RCC 7860 (cell line): ENCODE results near the gene CD109.
"Not testable (repeated sequence)": the region's sequence is repeated elsewhere in the genome, so short reads cannot be mapped to it uniquely, and the experiment has no call there.

Experiments used
- DNase-seq: peaks from one replicate; pipeline ENCODE4 v3.0.0-alpha.2; 2015; ENCODE audit warnings: low spot score
- FAIRE-seq: peaks from 2 replicates; lab custom pipeline; 2012; peaks lifted over from hg19 to GRCh38; lab: Jason Lieb, UNC

Gene CD109

DNA sequence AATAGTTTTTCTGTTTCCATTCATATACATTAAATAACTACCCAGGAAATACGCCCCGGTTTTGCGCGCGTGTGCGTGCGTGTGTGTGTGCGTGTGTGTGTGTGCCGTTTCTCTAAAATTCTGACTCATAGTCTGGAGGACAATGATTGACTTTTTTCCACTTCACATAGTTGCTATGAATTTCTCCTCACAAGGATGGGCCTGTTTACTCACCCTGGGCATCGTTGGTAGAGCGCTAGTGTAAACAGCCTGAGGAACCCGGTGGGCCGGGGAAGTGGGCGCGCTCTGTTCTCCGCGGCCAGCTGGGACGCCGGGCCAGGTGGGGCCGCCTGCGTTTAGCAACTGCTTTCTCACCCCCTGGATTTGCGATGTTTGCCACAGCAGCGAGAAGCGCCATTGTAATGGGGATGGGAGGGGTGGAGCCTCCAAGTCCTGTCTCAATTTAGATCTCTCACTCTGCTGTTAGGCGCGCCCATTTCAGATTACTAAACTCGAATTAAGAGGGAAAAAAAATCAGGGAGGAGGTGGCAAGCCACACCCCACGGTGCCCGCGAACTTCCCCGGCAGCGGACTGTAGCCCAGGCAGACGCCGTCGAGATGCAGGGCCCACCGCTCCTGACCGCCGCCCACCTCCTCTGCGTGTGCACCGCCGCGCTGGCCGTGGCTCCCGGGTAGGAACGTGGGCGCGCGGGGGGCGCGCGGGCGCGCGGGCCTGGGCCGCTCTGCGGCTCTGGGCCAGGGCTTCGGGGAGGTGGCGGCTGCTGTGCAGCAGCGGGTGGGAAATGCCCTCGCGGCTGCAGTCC, at the start of gene CD109:
Gene CD109, plus strand, starts transcription at position 585 of the 803 bp plus-strand sequence. Its CDS starts 13 bp downstream, at position 598.
- peak; percentile 75 for DNase-seq
- peak; percentile 66 for FAIRE-seq

- FAIRE-seq, result no peak
- no peak for DNase-seq
Observed at GRCh38 chr6:73648166-73648565, 47.8 kb upstream of the CD109 start.

GRCh38 chr6:73649783-73650182, 46.2 kb upstream of the CD109 start:
- no peak for FAIRE-seq
- DNase-seq, result no peak

DNA sequence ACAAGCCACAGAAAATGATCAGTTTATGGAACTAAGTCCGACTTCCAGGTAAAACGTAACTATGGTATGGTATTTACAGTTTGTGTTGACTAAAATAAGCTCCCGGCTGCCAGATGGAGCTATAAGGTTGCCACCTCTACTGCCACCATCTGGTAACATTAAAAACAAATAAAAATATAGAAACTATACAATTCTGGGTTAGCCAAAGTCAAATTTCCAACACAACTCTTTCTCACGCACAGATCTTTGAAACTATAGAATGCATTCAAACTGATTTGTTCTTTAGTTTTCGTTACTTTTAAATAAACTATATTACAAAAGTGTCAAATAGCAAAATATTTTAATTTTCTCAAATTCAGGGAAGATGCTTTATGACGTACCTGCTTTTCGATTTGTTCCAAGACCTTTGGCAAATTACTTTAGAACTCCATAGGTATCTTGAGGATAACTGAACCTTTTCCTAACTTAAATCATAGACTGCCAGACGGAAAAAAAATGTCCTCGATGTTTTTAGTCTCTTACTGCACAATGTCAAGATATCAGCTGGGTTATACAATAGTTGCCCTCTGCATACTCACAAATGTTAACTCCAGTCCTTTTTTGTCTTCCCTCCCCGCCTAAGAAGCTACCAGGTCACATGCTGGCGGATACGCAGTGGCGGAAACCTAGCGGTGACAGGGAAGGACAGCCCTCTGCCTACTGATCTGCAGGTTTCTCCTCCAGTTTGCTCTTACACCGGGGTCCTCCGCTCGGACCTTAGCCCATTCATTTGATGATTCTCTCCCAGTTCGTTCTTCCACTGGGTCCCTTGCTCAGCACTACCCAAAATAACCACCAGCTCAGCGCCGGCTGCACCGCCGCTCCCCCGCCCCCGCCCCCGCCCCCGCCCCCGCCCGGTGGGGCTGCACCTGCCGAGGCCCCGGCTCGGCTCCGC, 43.1 kb upstream of the CD109 start:
- DNase-seq (peak; percentile 37), FAIRE-seq (peak; percentile 18)

DNA sequence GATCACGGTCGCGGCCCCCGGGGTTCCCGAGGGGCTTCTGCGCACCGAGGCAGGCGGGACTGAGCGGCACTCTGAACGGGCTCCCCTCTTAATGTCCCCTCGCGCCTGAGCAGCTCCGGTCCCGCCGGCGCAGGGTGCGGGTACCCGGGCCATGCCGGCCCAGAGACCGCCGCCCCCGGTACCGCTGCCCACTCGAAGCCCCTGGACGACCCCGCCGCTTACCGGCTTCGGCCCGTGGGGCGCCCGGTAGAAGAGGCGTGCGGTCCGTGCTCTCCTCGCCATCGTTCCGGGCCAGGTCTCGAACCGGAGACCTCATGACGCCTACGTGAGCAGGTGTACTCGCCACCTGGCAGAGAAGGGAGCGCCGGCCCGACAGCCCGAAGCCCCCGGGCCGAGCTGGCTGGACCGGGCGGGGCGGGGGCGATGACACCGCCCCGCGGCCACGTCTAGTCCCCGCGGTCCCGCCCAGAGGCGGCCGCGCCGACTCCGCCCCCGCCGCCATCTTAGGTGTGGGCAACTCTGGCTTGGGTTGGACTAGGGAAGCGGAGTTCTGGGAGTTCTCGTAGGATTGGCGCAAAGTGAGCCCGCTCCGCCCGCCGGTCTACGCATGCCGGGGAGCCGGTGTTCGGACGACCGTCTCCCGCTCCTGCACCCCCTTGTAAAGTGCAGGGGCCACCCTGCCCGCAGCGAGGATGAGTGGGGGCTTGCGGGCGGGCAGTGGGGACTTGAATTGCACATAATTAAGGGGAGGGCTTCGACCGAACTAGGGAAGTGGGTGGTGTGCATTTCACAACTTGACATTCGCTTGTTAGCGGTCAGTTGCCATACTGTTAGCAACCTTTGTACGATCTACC, 42.2 kb upstream of the CD109 start, which contains the start of gene SLC17A5:
Gene SLC17A5, minus strand, starts transcription at position 422 of the 854 bp plus-strand sequence. Its CDS starts 106 bp downstream, at position 316.
- FAIRE-seq (no peak), DNase-seq (peak; percentile 74)

DNA sequence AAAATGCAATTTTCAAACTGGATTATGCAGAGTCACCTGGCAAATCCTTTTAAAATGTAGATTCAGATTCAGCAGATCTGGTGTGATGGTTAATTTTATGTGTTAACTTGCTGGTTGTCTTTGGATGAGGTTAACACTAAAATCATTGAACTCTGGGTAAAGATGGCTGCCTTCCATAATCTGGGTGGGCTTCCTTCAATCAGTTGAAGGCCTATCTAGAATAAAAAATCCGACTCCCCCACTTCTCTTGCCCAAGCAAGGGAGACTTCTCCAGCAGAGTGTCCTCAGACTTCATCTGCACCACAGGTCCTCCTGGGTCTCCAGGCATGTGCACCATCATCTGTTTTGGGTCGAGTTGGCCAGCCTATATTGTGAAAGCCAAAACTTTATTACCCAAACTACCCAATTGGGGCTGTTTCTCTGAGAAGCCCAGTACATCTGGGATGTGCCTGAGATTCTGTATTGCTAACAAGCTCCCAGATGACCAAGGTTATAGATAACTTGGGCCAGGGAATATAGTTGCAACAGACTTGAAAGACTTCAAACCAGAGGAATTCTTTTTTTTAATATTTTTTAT, 40.6 kb upstream of the CD109 start:
- FAIRE-seq (no peak), DNase-seq (no peak)

DNA sequence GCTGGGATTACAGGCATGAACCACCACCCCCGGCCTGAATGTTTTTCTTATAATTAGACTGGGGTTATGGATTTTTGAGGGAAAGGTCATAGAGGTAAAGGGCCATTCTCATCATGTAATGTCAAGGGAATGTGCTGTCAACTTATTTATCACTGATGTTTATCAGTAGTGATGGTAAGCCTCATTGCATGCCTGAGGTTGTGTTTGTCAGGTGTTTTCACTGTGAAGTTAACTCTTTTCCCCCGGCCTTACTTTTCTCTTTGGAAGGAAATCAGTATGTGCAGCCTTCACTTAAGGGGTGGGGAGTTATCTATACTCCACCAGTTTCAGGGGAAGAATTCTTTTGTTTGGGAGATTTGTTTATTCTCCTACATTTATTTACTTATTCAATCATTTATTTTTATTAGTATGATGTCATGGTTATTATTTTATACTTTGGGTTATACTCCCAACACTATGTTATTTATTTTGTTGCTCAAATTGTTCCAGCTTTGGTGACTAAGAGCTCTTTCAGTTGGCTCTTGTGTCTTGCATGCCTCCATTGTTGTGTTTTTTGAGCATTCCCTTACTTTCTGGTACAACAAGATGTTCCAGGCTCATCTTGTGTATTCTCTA, 39.4 kb upstream of the CD109 start:
- FAIRE-seq, result no peak
- DNase-seq, result no peak

- no peak for FAIRE-seq
- DNase-seq, result no peak
Observed at GRCh38 chr6:73657201-73657600, 38.8 kb upstream of the CD109 start.

- FAIRE-seq (no peak), DNase-seq (no peak)
Observed at GRCh38 chr6:73664701-73665100, 31.3 kb upstream of the CD109 start.

DNA sequence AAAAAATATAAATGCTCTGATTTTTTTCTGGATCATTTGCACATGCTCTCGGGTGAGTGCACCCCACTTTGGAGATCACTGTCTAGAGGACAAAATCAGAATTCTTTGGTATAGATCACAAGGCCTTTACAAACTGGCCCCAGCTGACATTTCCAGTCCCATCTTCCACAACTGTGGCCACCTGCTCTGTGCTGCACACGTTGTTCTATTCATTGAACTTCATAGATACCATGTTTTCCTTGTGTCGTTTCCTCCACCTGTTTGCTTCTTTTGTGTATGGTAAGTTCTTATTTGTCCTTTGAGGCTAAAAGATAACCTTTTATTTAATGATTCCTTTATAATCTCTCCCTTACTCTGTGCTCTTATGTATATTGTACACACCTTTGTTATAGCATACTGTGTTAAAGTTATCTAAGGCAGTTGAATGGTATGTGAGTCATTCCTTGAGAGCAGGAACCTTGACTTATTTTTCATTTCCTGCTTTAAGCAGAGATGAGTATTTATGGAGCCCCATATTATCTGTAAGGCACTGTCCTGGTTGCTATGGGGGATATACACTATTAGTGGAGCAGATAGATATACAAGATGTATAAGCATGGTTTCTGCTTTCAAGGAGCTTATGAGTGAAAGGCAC, 30.2 kb upstream of the CD109 start:
- peak; percentile 40 for FAIRE-seq

GRCh38 chr6:73666393-73666792, 29.6 kb upstream of the CD109 start:
- no peak for DNase-seq
- FAIRE-seq, result no peak

More for the DNA sequence above, 30.2 kb upstream of the CD109 start:
- DNase-seq, result peak; percentile 39

GRCh38 chr6:73667798-73668197, 28.2 kb upstream of the CD109 start:
- DNase-seq (no peak), FAIRE-seq (no peak)

DNA sequence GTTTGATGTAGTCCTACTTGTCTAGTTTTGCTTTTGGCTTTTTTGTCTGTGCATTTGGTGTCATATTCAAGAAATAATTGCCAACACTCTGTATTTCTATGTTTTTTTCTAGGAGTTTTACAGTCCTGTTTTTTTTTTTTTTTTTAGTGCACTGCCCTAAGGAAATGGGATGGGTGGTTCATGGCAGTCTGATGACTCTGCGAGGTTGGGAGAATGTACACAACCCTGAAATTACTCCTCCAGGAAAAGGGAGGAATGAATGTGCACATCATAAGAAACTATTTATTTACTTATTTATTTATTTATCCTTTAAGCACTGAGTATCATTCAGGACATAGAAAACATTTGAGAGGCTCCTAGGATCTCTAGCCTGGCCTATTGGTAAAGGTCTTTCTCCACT, 27.0 kb upstream of the CD109 start:
- FAIRE-seq, result no peak
- DNase-seq, result no peak

DNA sequence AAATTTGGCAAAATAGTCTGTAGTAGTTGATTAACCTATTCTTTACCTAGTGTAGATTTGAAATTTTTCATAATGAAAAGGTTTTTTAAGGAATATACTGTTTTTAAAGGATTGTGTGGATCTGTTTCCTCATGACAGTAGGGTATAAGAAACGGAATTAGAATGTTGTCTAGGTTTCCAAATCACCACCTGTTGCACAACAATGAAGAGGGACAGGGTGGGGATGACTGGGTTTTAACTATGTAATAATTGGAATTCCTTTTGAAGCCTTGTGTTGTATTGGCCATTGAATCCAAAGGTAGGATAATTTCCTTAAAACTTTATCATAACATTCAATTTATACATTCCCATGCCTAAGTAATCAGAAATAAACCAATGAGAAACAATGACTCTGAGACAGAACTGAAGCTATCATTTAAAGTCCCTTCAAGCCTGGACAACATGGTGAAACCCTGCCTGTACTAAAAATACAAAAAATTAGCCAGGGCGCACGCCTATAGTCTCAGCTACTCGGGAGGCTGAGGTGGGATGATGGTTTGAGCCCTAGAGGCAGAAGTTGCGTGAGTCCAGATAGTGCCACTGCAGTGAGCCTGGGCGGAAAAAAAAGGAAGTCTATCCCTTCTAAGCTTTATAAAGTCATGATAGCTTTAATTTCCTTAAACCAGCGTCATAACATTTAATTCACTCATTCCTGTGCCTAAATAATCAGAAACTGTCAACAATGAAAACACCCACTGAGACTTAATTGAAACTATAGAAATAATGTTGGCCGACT, 23.9 kb upstream of the CD109 start:
- DNase-seq, result no peak
- no peak for FAIRE-seq

DNA sequence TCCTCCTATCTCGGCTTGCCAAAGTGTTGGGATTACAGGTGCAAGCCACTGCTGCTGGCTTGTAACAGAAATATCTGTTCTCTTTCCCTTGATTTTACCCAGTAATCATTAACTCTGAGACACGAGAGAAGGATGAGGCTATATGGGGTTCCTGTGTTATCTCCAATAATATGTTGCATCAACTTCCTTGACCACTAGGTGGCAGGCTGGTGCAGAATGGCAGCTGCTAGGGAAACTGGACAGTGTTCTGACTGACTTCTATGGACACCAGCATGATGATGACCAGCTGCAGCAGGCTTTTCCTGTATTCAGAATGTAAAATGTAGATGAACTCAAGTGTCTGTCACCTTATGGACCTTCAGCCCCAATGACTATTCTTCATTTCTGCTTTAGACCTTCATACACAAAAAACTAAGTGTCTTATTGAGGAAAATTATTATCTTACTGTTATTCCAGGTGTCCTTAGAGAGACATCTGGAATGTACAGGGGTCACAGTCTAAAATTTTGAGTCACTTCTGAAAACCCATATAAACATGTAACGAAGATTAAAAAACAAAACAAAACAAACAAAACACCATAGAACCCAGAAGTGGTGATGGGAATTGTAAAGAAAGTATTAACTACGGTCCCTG, 20.4 kb upstream of the CD109 start:
- FAIRE-seq (peak; percentile 75), DNase-seq (peak; percentile 67)

- no peak for DNase-seq
- FAIRE-seq, result no peak
Observed at GRCh38 chr6:73679009-73679408, 17.0 kb upstream of the CD109 start.

- not testable (repeated sequence) for DNase-seq, FAIRE-seq
Observed at GRCh38 chr6:73679846-73680245, 16.2 kb upstream of the CD109 start.

DNA sequence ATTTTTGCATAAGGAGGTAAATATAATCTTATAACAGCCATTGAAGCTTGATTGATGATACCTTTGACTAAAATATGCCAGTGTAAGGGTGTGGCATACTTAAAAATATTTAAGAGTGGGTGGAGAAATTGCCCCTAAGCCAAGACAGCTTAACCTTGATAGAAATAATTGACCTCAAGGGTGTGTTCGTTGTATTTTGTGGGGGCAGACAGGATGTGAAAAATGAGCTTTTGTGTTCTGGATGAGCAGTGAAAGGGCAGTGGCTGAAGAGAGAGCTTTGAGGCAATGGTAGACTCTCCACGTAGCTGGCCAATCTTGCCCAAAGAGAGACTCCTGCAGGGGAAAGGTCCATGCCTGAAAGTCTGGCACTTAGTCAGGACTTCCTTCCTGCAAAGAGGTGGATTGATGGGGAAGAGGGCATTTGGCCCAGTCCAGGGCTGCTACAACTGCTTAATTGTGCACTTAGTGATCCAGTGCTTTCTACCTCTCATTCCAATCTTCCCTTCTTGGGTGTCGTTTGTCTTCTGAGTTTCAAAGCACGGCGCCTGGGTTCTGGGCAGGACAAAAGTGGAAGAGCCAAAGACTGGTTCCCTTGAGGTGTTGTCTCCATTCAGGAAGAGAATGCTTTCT, 15.6 kb upstream of the CD109 start:
- no peak for FAIRE-seq

More for the DNA sequence above, 15.6 kb upstream of the CD109 start:
- no peak for DNase-seq
